Activated naive CD8-positive, alpha-beta T cell treated with anti-CD3 and anti-CD28 coated beads, Interleukin-2, amount 50 U/mL, for 24 hours (primary cell): ENCODE results near the gene IARS1.
A peak's percentile ranks its signal among the peaks of the same experiment; 100 is the strongest.

Experiments used
- ATAC-seq: fragments of 150-1000 bp; cut with Tn5 transposase; one replicate; pipeline ENCODE4 v1.10.0; 2021
- DNase-seq: peaks from one replicate; pipeline ENCODE4 v3.0.0; 2021
- H3K27ac Mint-ChIP-seq: one replicate; pipeline ENCODE4 v1.8.0; 2021; ENCODE audit warnings: mild to moderate bottlenecking, mixed read lengths
- H3K27me3 Mint-ChIP-seq: one replicate; pipeline ENCODE4 v1.8.0; 2021; ENCODE audit warnings: mixed read lengths
- H3K36me3 Mint-ChIP-seq: one replicate; pipeline ENCODE4 v1.8.0; 2021; ENCODE audit warnings: low read depth, mixed read lengths
- H3K4me1 Mint-ChIP-seq: one replicate; pipeline ENCODE4 v1.8.0; 2021; ENCODE audit warnings: mixed read lengths
- H3K4me3 Mint-ChIP-seq: one replicate; pipeline ENCODE4 v1.8.0; 2021; ENCODE audit warnings: mild to moderate bottlenecking, moderate library complexity, mixed read lengths
- H3K9me3 Mint-ChIP-seq: one replicate; pipeline ENCODE4 v1.8.0; 2021; ENCODE audit warnings: mixed read lengths

The IARS1 gene

GRCh38 chr9:92293452-92294296 lies at the start of gene IARS1:
TSS of gene IARS1 (minus strand) at chr9:92293697. CDS start at chr9:92289419, 4,278 bp downstream.
- Mint-ChIP-seq H3K27ac (peak within 1 kb of the TSS; percentile 100), H3K27me3 (peaks cover 2% of the 10 kb centered on the region), H3K36me3 (peaks cover 63% of the 10 kb centered on the region), H3K9me3 (no peaks in the 10 kb centered on the region), H3K4me1 (peaks cover 63% of the 10 kb centered on the region), H3K4me3 (peak within 1 kb of the TSS; percentile 96)
- peak; percentile 98 for ATAC-seq
- peak; percentile 99 for DNase-seq

DNA sequence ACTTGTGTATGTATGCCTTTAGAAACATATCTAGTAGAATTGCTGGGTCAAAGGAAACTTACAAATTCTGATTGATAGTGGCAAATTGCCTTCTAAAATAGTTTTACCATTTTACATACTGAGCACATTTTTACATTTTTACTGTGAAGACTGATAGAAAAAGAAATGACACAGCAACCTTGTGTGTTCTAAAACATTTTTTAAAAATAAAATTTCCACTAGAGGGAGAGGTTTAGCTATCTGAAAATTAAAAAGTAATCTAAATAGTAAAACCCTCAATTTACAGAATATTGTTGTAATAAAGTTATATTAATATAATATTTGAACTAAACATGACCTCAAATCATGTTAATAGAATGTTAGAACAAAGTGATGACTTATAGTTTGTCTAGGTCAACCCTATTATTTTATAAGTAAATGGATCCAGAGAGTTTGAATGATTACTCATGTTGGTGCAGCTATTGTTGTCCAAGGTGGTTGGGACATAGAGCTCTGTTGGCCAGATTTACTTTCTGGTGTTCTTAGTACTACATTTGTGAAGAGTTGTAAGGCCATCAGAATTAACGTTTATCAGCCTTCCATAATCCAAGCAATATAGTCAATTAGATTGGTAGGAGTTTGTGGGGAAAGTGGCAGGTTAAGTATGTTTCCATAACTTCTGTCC lies 49.5 kb upstream of the IARS1 start:
- no peaks in the 10 kb centered on the region for H3K27me3 Mint-ChIP-seq
- H3K36me3 Mint-ChIP-seq, result peaks cover 47% of the 10 kb centered on the region
- H3K4me3 Mint-ChIP-seq, result no peak overlapping the region
- no peak overlapping the region for H3K27ac Mint-ChIP-seq
- DNase-seq (no peak), ATAC-seq (no peak)
- H3K4me1 Mint-ChIP-seq, result no peaks in the 10 kb centered on the region
- H3K9me3 Mint-ChIP-seq, result peaks cover 5% of the 10 kb centered on the region

DNA sequence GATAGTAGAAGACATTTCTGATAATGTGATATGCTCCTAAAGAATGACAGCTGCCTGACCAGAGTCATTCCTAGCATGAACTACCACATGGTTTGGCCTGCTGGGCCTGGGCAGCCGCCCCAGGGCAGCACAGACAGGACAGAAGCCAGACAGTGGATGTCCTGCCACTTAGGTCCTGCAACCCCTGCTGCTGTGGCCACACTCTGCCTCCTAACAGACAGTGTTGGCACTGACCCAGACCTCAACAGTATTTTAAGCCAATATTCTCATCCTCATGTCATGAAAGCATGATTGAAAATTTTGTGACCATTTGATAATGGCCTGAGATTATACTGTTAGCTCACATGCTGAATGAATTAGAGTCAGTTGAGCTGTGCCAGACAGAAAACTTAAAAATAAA lies 48.1 kb upstream of the IARS1 start:
- Mint-ChIP-seq H3K9me3 (peaks cover 5% of the 10 kb centered on the region), H3K27ac (no peak overlapping the region), H3K36me3 (peaks cover 48% of the 10 kb centered on the region), H3K4me3 (no peak overlapping the region), H3K4me1 (no peaks in the 10 kb centered on the region), H3K27me3 (no peaks in the 10 kb centered on the region)
- ATAC-seq (no peak), DNase-seq (no peak)

GRCh38 chr9:92333282-92333634 lies 39.8 kb upstream of the IARS1 start:
- H3K27me3 Mint-ChIP-seq, result no peaks in the 10 kb centered on the region
- ATAC-seq (no peak), DNase-seq (no peak)
- no peak overlapping the region for H3K27ac Mint-ChIP-seq
- H3K4me1 Mint-ChIP-seq, result peaks cover 4% of the 10 kb centered on the region
- peaks cover 32% of the 10 kb centered on the region for H3K36me3 Mint-ChIP-seq
- H3K4me3 Mint-ChIP-seq, result no peak overlapping the region
- H3K9me3 Mint-ChIP-seq, result no peaks in the 10 kb centered on the region

DNA sequence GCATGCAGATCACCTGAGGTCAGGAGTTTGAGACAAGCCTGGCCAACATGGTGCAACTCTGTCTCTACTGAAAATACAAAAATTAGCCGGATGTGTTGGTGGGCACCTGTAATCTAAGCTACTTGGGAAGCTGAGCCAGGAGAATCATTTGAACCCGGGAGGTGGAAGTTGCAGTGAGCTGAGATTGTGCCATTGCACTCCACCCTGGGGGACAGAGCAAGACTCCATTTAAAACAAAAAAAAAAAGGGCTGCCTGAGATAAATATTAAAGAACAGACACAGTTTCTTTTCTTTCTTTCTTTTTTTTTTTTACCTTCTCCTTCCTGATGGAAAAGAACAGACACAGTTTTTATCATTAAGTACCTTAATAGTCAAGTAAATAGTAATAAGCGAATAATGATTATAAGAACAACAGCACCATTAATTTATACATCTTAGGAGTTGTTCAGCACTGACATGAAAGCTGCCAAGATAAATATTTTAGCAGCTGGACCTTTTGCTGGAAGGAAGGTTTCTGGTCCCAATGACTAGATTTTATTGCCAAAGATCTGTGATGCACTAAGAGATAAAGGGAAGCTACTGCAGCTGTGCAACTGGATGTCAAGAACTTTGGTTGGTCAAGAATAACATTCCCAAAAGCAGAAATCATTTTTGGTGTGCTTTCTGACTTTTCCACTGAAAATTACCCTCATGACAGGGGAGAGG lies 39.2 kb upstream of the IARS1 start:
- DNase-seq (no peak), ATAC-seq (no peak)
- Mint-ChIP-seq H3K4me1 (peaks cover 8% of the 10 kb centered on the region), H3K27ac (no peak overlapping the region), H3K9me3 (no peaks in the 10 kb centered on the region), H3K27me3 (no peaks in the 10 kb centered on the region), H3K4me3 (no peak overlapping the region), H3K36me3 (peaks cover 29% of the 10 kb centered on the region)

DNA sequence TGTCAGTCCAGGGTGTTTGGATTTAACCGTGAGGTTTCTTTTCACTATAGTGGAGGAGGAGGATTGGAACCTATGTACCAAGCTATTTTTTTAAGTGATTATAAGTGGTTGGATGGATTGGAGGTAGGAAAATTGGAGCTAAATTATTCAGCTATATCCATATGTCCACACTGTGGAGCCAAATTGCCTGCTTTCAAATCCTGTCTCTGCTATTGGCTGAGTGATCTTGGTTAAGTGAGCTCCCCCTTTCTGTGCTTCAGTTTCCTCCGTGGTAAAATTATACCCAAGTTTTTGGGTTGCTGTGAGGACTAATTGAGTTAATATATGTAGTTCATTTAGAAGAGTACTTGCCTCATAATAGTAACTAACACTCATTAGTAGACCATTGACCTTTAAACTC lies 34.7 kb upstream of the IARS1 start:
- H3K36me3 Mint-ChIP-seq, result peaks cover 23% of the 10 kb centered on the region
- H3K9me3 Mint-ChIP-seq, result no peaks in the 10 kb centered on the region
- H3K27me3 Mint-ChIP-seq, result no peaks in the 10 kb centered on the region
- DNase-seq (no peak), ATAC-seq (no peak)
- no peak overlapping the region for H3K27ac Mint-ChIP-seq
- no peak overlapping the region for H3K4me3 Mint-ChIP-seq
- H3K4me1 Mint-ChIP-seq, result peaks cover 35% of the 10 kb centered on the region

GRCh38 chr9:92327283-92327850 lies 33.9 kb upstream of the IARS1 start:
- Mint-ChIP-seq H3K4me1 (peaks cover 37% of the 10 kb centered on the region), H3K27ac (peak overlapping the region; percentile 98), H3K36me3 (peaks cover 23% of the 10 kb centered on the region), H3K27me3 (no peaks in the 10 kb centered on the region), H3K4me3 (peak overlapping the region; percentile 96), H3K9me3 (no peaks in the 10 kb centered on the region)
- DNase-seq (no peak), ATAC-seq (no peak)

- H3K27me3 Mint-ChIP-seq, result no peaks in the 10 kb centered on the region
- peaks cover 37% of the 10 kb centered on the region for H3K4me1 Mint-ChIP-seq
- ATAC-seq (no peak), DNase-seq (no peak)
- H3K4me3 Mint-ChIP-seq, result peak overlapping the region; percentile 96
- peaks cover 31% of the 10 kb centered on the region for H3K36me3 Mint-ChIP-seq
- H3K9me3 Mint-ChIP-seq, result no peaks in the 10 kb centered on the region
- H3K27ac Mint-ChIP-seq, result peak overlapping the region; percentile 98
Measured at GRCh38 chr9:92325991-92326500, 32.5 kb upstream of the IARS1 start.

- Mint-ChIP-seq H3K4me3 (peak within 1 kb of the TSS; percentile 96), H3K9me3 (no peaks in the 10 kb centered on the region), H3K27me3 (no peaks in the 10 kb centered on the region), H3K4me1 (peaks cover 37% of the 10 kb centered on the region), H3K27ac (peak within 1 kb of the TSS; percentile 98), H3K36me3 (peaks cover 34% of the 10 kb centered on the region)
- DNase-seq, result peak; percentile 78
- peak; percentile 92 for ATAC-seq
Measured at GRCh38 chr9:92325269-92325990, 31.9 kb upstream of the IARS1 start, which contains the start of the genes CENPP and NOL8. TSS of gene CENPP (plus strand) at chr9:92325953. TSS of gene NOL8 (minus strand) at chr9:92325350. CDS start at chr9:92324161, 1,189 bp downstream.

DNA sequence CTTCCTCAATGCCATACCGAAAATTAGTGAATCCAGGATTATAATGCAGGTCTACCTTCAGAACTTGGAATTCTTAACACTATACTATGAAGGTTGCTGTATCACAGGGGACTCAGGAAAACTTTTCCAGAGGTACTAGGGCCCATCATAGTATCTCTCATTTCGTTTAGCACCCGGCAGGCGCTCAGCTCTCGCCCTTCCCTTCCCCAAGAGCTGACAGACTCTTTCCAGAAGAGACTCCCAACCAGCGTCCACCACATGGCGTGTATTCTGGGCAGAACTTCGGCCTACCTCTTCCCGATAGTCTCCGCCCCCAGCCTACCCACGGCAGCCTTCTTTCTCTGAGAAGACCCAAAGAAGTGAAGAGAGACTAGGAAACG lies 31.4 kb upstream of the IARS1 start:
- Mint-ChIP-seq H3K36me3 (peaks cover 37% of the 10 kb centered on the region), H3K4me3 (peak overlapping the region; percentile 96), H3K27ac (peak overlapping the region; percentile 98), H3K27me3 (no peaks in the 10 kb centered on the region), H3K9me3 (no peaks in the 10 kb centered on the region), H3K4me1 (peaks cover 37% of the 10 kb centered on the region)
- DNase-seq (no peak), ATAC-seq (peak; percentile 30)

- H3K9me3 Mint-ChIP-seq, result no peaks in the 10 kb centered on the region
- peak overlapping the region; percentile 96 for H3K4me3 Mint-ChIP-seq
- no peak for DNase-seq
- H3K36me3 Mint-ChIP-seq, result peaks cover 40% of the 10 kb centered on the region
- peaks cover 36% of the 10 kb centered on the region for H3K4me1 Mint-ChIP-seq
- H3K27me3 Mint-ChIP-seq, result no peaks in the 10 kb centered on the region
- no peak for ATAC-seq
- H3K27ac Mint-ChIP-seq, result peak overlapping the region; percentile 98
Measured at GRCh38 chr9:92324431-92324830, 30.9 kb upstream of the IARS1 start.

DNA sequence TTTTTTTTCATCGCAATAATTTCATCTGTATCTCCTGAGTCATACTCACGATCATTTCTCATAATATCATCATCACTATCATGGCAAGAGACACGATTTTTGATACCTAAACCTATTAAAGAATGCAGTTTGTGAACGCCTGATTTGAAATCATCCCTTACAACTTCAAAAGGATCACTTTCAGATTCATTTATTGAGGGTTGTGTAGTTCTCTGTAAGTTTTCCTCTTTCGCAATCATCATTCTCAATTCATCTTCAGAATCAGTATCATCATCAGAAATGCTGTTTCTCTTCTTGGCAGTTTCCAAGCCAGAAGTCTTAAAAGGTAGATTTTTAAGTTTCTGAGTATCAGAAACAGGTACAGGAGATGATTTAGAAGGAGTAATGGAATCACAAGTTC lies 22.0 kb upstream of the IARS1 start:
- no peaks in the 10 kb centered on the region for H3K27me3 Mint-ChIP-seq
- ATAC-seq (no peak), DNase-seq (no peak)
- H3K4me1 Mint-ChIP-seq, result peaks cover 22% of the 10 kb centered on the region
- no peak overlapping the region for H3K27ac Mint-ChIP-seq
- no peak overlapping the region for H3K4me3 Mint-ChIP-seq
- no peaks in the 10 kb centered on the region for H3K9me3 Mint-ChIP-seq
- H3K36me3 Mint-ChIP-seq, result peaks cover 73% of the 10 kb centered on the region

- Mint-ChIP-seq H3K9me3 (no peaks in the 10 kb centered on the region), H3K36me3 (peaks cover 76% of the 10 kb centered on the region), H3K4me1 (peaks cover 22% of the 10 kb centered on the region), H3K4me3 (no peak overlapping the region), H3K27ac (peak overlapping the region; percentile 25), H3K27me3 (no peaks in the 10 kb centered on the region)
- DNase-seq (no peak), ATAC-seq (no peak)
Measured at GRCh38 chr9:92313624-92314012, 20.1 kb upstream of the IARS1 start.
